Breast epithelium (tissue), 4 donors: ENCODE results near the gene KLHL29. TPM values are rescaled to one million over a fixed set of nuclear protein-coding genes. Genes with fewer than 3 reads are reported as not detected.

ENCODE experiments used
- DNase-seq, 2 donors: peaks; one replicate each; pipeline ENCODE4 v3.0.0-alpha.2; 2019; ENCODE audit warnings: low spot score in 2 of 2
- H3K27ac ChIP-seq, 2 donors: fragments of 200-600 bp; sonication (generic) in 1 of 2; one replicate each; pipeline ENCODE4 v1.5.1; 2016 to 2019; ENCODE audit warnings: mild to moderate bottlenecking in 1 of 2
- H3K27me3 ChIP-seq, 2 donors: fragments of 200-600 bp; sonication (generic) in 1 of 2; one replicate each; pipeline versions ENCODE4 v1.5.1 to v1.6.0; 2017 to 2019; ENCODE audit warnings: control low read depth in 1 of 2, mild to moderate bottlenecking in 1 of 2
- H3K36me3 ChIP-seq: fragments of 200-600 bp; one replicate; pipeline ENCODE4 v1.5.1; 2019
- H3K4me1 ChIP-seq, 2 donors: fragments of 200-600 bp; sonication (generic); one replicate each; pipeline ENCODE4 v1.5.1; 2016 to 2019; ENCODE audit warnings: control low read depth in 1 of 2
- H3K4me3 ChIP-seq, 3 donors: fragments of 200-600 bp; sonication (generic); 1 replicate in 2 of 3; 2 replicates in 1 of 3; pipeline ENCODE4 v1.5.1; 2016 to 2019; ENCODE audit warnings: mild to moderate bottlenecking in 3 of 3, moderate library complexity in 2 of 3
- H3K9me3 ChIP-seq, 2 donors: fragments of 200-600 bp; sonication (generic) in 1 of 2; one replicate each; pipeline ENCODE4 v1.5.1; 2016 to 2019; ENCODE audit warnings: control low read depth in 1 of 2
- POLR2A ChIP-seq: fragments of 450-650 bp; IDR thresholded peaks from one replicate; pipeline ENCODE4 v1.6.1; 2016; ENCODE audit warnings: antibody characterized with exemption, mild to moderate bottlenecking, moderate library complexity
- POLR2AphosphoS5 ChIP-seq, 3 donors: sonication (generic); formaldehyde crosslinking; IDR thresholded peaks; one replicate each; pipeline ENCODE4 v1.6.1; 2017; ENCODE audit warnings: antibody characterized with exemption in 3 of 3
- intact Hi-C: fragments of 100-400 bp; cut with DNase I; formaldehyde crosslinking; loops from one replicate; pipeline ENCODE4 v1.15.1; 2023; ENCODE audit warnings: low total_unique reads
- total RNA-seq, 3 donors: library from RNA; depleted of rRNA; stranded (reverse); fragments of >200 nt; gene quantifications; one replicate each; pipeline ENCODE4 v1.1.0, GENCODE V29; 2016
- TF ChIP-seq, protein P1 (sequence below), 3 donors: fragments of 450-650 bp; IDR thresholded peaks; one replicate each; pipeline ENCODE4 v1.5.1; 2016 to 2017; ENCODE audit warnings: antibody characterized with exemption in 3 of 3, mild to moderate bottlenecking in 3 of 3, moderate library complexity in 3 of 3

Gene KLHL29
- total RNA-seq, 3 donors from 2014 or later: 4.5 to 20.9 (median 14.7) TPM

DNA sequence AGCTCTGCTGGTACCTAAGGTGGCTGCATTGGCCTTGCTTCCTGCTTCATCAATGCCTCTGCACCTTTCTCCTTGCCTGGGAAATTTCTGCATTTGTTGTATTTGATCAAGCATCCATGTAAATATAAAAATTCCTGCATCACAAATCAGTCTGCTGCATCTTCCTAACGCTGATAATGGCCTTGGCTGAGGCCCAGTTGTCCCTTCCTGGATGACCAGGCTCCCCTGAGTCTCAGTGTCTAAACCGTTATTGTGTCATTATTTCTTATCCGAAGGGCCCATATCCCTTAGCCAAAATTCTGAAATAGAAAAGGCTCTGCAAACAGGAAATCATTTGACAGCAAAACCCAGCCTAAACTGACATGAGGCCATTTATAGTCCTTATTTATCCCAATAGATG is 62.4 kb downstream of the KLHL29 start:
- intact Hi-C loops: no loop called here
- Histone ChIP-seq H3K27me3 (no peaks in the 10 kb centered on the region), H3K27ac (no peak overlapping the region), H3K36me3 (no peaks in the 10 kb centered on the region), H3K4me3 (no peak overlapping the region), H3K4me1 (no peaks in the 10 kb centered on the region), H3K9me3 (peaks cover 1 to 2% of the 10 kb centered on the region in 2 donors)
- TF ChIP-seq POLR2A: no peak
- TF ChIP-seq, protein P1, sequence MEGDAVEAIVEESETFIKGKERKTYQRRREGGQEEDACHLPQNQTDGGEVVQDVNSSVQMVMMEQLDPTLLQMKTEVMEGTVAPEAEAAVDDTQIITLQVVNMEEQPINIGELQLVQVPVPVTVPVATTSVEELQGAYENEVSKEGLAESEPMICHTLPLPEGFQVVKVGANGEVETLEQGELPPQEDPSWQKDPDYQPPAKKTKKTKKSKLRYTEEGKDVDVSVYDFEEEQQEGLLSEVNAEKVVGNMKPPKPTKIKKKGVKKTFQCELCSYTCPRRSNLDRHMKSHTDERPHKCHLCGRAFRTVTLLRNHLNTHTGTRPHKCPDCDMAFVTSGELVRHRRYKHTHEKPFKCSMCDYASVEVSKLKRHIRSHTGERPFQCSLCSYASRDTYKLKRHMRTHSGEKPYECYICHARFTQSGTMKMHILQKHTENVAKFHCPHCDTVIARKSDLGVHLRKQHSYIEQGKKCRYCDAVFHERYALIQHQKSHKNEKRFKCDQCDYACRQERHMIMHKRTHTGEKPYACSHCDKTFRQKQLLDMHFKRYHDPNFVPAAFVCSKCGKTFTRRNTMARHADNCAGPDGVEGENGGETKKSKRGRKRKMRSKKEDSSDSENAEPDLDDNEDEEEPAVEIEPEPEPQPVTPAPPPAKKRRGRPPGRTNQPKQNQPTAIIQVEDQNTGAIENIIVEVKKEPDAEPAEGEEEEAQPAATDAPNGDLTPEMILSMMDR (IDR thresholded peaks at IDR 0.05): no peak
- TF ChIP-seq POLR2AphosphoS5 (IDR thresholded peaks at IDR 0.05): no peak
- no peak for DNase-seq

DNA sequence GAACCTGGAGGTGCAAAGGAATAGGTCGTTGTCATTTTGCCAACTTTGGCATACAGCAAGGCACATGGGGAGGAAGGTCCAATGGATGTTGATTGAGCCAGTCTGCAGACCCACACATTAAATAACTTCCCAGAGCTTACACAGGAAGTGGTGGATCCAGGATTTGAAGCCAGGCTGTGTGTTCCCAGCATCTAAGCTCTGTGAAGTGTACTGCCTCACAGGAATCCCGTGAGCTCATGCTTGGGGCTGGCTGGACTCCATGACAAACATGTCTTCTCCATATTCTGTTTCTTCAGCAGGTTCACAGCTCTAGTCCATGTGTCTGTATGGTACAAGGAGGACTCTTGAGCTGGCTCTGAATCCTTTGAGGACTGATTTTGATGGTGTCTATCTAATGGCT is 63.9 kb downstream of the KLHL29 start:
- H3K4me1 ChIP-seq: no peaks in the 10 kb centered on the region
- no peak for DNase-seq
- H3K27me3 ChIP-seq: no peaks in the 10 kb centered on the region
- no peak overlapping the region for H3K4me3 ChIP-seq
- H3K36me3 ChIP-seq: no peaks in the 10 kb centered on the region
- TF ChIP-seq, protein P1 (IDR thresholded peaks at IDR 0.05): no peak
- TF ChIP-seq POLR2A (no peak), POLR2AphosphoS5 (IDR thresholded peaks at IDR 0.05) (no peak)
- no peak overlapping the region for H3K27ac ChIP-seq
- H3K9me3 ChIP-seq: no peaks in the 10 kb centered on the region
- intact Hi-C loops: no loop called here

DNA sequence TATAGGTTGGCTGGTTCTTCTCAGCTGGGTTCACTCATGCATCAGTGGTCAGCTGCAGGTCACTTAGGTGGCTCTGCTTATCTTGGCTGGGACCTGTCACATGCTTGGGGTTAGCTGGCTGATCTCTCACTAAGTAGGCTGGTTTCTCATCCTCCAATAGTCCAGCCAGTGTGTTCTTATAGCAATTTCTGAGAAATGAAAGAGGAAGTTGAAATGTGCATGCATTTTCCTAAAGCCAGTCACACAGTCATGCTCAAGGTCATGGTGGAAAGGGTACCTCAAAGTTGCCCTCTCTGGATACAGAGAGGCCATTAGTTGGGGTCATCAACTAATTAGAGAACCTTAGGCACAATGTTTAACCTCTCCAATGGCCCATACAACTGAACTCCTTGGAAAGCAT is 64.4 kb downstream of the KLHL29 start:
- no peak for DNase-seq
- no peaks in the 10 kb centered on the region for H3K9me3 ChIP-seq
- H3K27ac ChIP-seq: no peak overlapping the region
- H3K4me1 ChIP-seq: no peaks in the 10 kb centered on the region
- H3K36me3 ChIP-seq: no peaks in the 10 kb centered on the region
- intact Hi-C loops: no loop called here
- no peaks in the 10 kb centered on the region for H3K27me3 ChIP-seq
- TF ChIP-seq POLR2A (no peak), POLR2AphosphoS5 (IDR thresholded peaks at IDR 0.05) (no peak)
- TF ChIP-seq, protein P1 (IDR thresholded peaks at IDR 0.05): no peak
- no peak overlapping the region for H3K4me3 ChIP-seq

DNA sequence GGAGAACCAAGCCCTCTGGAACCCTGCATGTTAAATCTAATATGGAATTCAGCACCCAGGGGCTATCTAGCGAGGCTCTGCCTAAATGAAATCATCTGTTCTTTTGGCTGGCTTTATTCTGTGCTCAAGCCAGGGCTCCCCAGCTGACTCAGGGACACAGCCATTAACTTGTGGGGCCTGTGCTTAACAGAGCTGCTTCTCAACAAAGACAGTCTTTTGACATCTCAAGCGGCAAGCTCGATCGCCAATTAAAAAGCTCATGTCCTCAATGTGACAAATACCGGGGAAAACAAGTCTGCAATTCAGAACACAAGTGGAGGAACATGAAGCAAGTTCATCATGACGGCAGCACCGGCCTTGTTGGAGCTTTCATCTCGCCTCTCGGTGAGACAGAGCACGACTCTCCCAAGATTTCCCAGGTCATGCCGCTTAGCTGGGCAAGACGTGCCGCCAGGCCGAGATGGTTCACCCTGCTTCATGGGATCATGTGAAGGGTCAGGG is 64.9 kb downstream of the KLHL29 start:
- intact Hi-C loops: loop anchor here (5.0 kb wide), 1 partner anchor 242 kb away; no protein-coding TSS in a partner anchor
- no peak for DNase-seq
- TF ChIP-seq POLR2AphosphoS5 (IDR thresholded peaks at IDR 0.05) (no peak), POLR2A (no peak)
- TF ChIP-seq, protein P1 (IDR thresholded peaks at IDR 0.05): no peak
- H3K9me3 ChIP-seq: no peaks in the 10 kb centered on the region
- no peak overlapping the region for H3K27ac ChIP-seq
- H3K4me1 ChIP-seq: no peaks in the 10 kb centered on the region
- no peaks in the 10 kb centered on the region for H3K27me3 ChIP-seq
- H3K36me3 ChIP-seq: no peaks in the 10 kb centered on the region
- H3K4me3 ChIP-seq: no peak overlapping the region

DNA sequence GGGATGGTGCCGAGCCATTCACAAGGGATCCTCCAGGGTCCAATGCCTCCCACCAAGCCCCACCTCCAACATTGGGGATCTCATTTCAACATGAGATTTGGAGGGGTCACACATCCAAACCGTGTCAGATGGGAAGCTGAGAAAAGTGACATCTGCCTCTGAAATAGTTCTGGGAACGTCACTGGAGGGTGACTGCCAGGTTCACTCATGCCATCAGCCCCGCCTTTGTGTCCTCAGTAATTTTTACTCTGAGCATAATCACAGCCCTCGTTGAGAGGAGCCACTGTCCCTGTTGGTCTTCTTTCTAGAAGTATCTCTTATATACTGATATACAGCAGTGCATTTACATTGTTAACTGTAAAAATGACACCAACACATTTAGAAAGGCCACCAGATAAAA is 67.4 kb downstream of the KLHL29 start:
- Histone ChIP-seq H3K36me3 (no peaks in the 10 kb centered on the region), H3K27ac (no peak overlapping the region), H3K27me3 (peaks cover 0 to 2% of the 10 kb centered on the region in 2 donors), H3K9me3 (no peaks in the 10 kb centered on the region), H3K4me1 (no peaks in the 10 kb centered on the region), H3K4me3 (no peak overlapping the region)
- TF ChIP-seq POLR2AphosphoS5 (IDR thresholded peaks at IDR 0.05) (no peak), POLR2A (no peak)
- TF ChIP-seq, protein P1 (IDR thresholded peaks at IDR 0.05): no peak
- intact Hi-C loops: loop anchor here (5.0 kb wide), 1 partner anchor 240 kb away; no protein-coding TSS in a partner anchor
- DNase-seq: no peak
